ENCODE results near the gene PLAAT1. TPM values are rescaled to one million over a fixed set of nuclear protein-coding genes. Genes with fewer than 3 reads are reported as not detected.

Gene PLAAT1
- total and polyA plus RNA-seq, 3 donors from 2014 or later, result 48.5 to 119 (median 76.3) TPM

GRCh38 chr3:193225302-193226125 is 15.5 kb upstream of the PLAAT1 start:
- no peaks in the 10 kb centered on the region for H3K27me3 ChIP-seq
- WGBS, 2 donors, result 77 to 84% methylated on average over 6 of the region's 6 CpGs
- H3K9me3 ChIP-seq, result no peaks in the 10 kb centered on the region
- no peak for DNase-seq
- H3K27ac ChIP-seq, result no peak overlapping the region
- no peak for TF ChIP-seq CTCF (IDR thresholded peaks at IDR 0.05)
- no peak for TF ChIP-seq POLR2A (IDR thresholded peaks at IDR 0.05)
- H3K36me3 ChIP-seq (ENCODE audit: low read depth, missing control alignments), result no peaks in the 10 kb centered on the region
- no peak overlapping the region for H3K4me3 ChIP-seq
- intact Hi-C loops (cut with DNase I; ENCODE audit: low total_unique reads), result no loop called here
- no peaks in the 10 kb centered on the region for H3K4me1 ChIP-seq

DNA sequence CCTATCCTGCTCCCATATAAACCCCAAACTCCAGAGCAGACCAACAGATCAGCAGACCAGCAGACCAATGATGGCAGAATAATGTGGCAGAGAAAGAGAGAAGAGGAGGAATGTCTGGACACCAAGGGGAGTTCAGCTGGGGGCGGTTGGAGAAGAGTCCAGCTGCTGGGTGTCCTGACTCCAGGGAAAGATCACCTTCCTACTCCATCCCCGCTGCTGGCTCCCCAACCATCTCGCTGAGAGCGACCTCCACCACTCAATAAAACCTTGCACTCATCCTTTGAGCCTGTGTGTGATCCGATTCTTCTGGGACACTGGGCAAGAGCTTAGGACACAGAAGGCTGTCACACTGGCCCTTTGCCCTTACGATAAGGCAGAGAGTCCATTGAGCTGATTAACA is 12.8 kb upstream of the PLAAT1 start:
- no peak for DNase-seq
- no peak for TF ChIP-seq POLR2A (IDR thresholded peaks at IDR 0.05)
- Histone ChIP-seq H3K9me3 (no peaks in the 10 kb centered on the region), H3K27ac (no peak overlapping the region), H3K4me3 (no peak overlapping the region), H3K4me1 (no peaks in the 10 kb centered on the region), H3K36me3 (ENCODE audit: low read depth, missing control alignments) (no peaks in the 10 kb centered on the region), H3K27me3 (no peaks in the 10 kb centered on the region)
- WGBS, 2 donors, result 92 to 94% methylated on average over 6 of the region's 6 CpGs
- intact Hi-C loops (cut with DNase I; ENCODE audit: low total_unique reads), result no loop called here

GRCh38 chr3:193229851-193230420 is 11.1 kb upstream of the PLAAT1 start:
- Histone ChIP-seq H3K4me3 (no peak overlapping the region), H3K4me1 (no peaks in the 10 kb centered on the region), H3K9me3 (no peaks in the 10 kb centered on the region), H3K36me3 (ENCODE audit: low read depth, missing control alignments) (no peaks in the 10 kb centered on the region), H3K27me3 (no peaks in the 10 kb centered on the region), H3K27ac (no peak overlapping the region)
- TF ChIP-seq POLR2A (IDR thresholded peaks at IDR 0.05), result no peak
- no peak for TF ChIP-seq CTCF (IDR thresholded peaks at IDR 0.05)
- 70 to 72% methylated on average over 4 of the region's 4 CpGs for WGBS, 2 donors
- DNase-seq, result no peak
- intact Hi-C loops (cut with DNase I; ENCODE audit: low total_unique reads), result no loop called here

DNA sequence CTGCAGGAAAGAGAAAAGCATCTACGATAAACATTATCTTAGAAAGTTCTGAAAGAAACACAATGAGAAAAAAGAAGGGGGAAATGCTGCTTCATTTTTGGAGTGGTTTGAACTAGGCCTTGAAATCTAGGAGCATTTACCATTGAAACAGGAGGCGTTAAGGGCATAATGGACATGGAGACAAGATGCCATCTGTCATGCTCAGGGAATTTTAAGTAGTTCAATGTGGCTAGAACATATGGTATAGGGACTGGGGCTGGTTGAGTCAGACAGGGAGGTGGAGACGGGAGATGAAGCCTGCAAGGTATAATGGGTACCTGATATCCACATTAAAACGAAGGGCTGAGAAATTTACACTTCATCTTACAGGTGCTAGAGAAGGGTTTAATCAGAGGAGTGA is 10.4 kb upstream of the PLAAT1 start:
- H3K9me3 ChIP-seq, result no peaks in the 10 kb centered on the region
- no peak for TF ChIP-seq POLR2A (IDR thresholded peaks at IDR 0.05)
- no peak for TF ChIP-seq CTCF (IDR thresholded peaks at IDR 0.05)
- H3K4me1 ChIP-seq, result no peaks in the 10 kb centered on the region
- H3K36me3 ChIP-seq (ENCODE audit: low read depth, missing control alignments), result no peaks in the 10 kb centered on the region
- no peak for DNase-seq
- 63 to 68% methylated on average over 4 of the region's 4 CpGs for WGBS, 2 donors
- H3K27ac ChIP-seq, result no peak overlapping the region
- H3K4me3 ChIP-seq, result no peak overlapping the region
- H3K27me3 ChIP-seq, result no peaks in the 10 kb centered on the region
- intact Hi-C loops (cut with DNase I; ENCODE audit: low total_unique reads), result no loop called here

- no peaks in the 10 kb centered on the region for H3K27me3 ChIP-seq
- no peaks in the 10 kb centered on the region for H3K4me1 ChIP-seq
- no peak overlapping the region for H3K27ac ChIP-seq
- no peaks in the 10 kb centered on the region for H3K9me3 ChIP-seq
- no peak overlapping the region for H3K4me3 ChIP-seq
- H3K36me3 ChIP-seq (ENCODE audit: low read depth, missing control alignments), result no peaks in the 10 kb centered on the region
- 93 to 94% methylated on average over 6 of the region's 6 CpGs for WGBS, 2 donors
- DNase-seq, result no peak
- intact Hi-C loops (cut with DNase I; ENCODE audit: low total_unique reads), result no loop called here
- TF ChIP-seq POLR2A (IDR thresholded peaks at IDR 0.05), result no peak
- TF ChIP-seq CTCF (IDR thresholded peaks at IDR 0.05), result no peak
Observed at GRCh38 chr3:193231201-193231600, 9.8 kb upstream of the PLAAT1 start.

Data from testis (tissue), 3 donors.